GM13977 (cell line): ENCODE data around the gene DNAI7.

Source experiments
- DNase-seq: peaks from one replicate; pipeline ENCODE4 v3.0.0; 2012; ENCODE audit warnings: low spot score
- CTCF ChIP-seq: IDR thresholded peaks from 2 replicates; pipeline ENCODE4 v1.5.1; 2012; ENCODE audit warnings: mild to moderate bottlenecking, control low read depth; ENCODE audit not compliant: insufficient read depth; ENCODE audit errors: extremely low read depth, missing control alignments
- in situ Hi-C: fragments of 300-500 bp; cut with MboI; formaldehyde crosslinking; loops from one replicate; pipeline ENCODE4 v1.12.0; 2022; ENCODE audit warnings: low sequenced_read_pairs, low pct_unique_long_range_greater_than_20kb, mixed read lengths, inconsistent platforms; ENCODE audit not compliant: unreplicated experiment

Gene DNAI7

GRCh38 chr12:25236190-25236589 is 41.2 kb upstream of the DNAI7 start:
- DNase-seq, result no peak
- TF ChIP-seq CTCF, result no peak
- in situ Hi-C loops, result no loop called here

GRCh38 chr12:25213338-25213737 is 18.4 kb upstream of the DNAI7 start:
- TF ChIP-seq CTCF, result no peak
- in situ Hi-C loops, result no loop called here

GRCh38 chr12:25208554-25208953 is 13.6 kb upstream of the DNAI7 start:
- in situ Hi-C loops, result no loop called here
- DNase-seq, result no peak
- no peak for TF ChIP-seq CTCF

More at GRCh38 chr12:25213338-25213737, 18.4 kb upstream of the DNAI7 start:
- DNase-seq, result no peak

- in situ Hi-C loops, result no loop called here
- TF ChIP-seq CTCF, result no peak
- DNase-seq, result no peak
These were observed 12.9 kb upstream of the DNAI7 start for GRCh38 chr12:25207846-25208245.

GRCh38 chr12:25207411-25207810 is 12.5 kb upstream of the DNAI7 start:
- in situ Hi-C loops, result no loop called here
- no peak for TF ChIP-seq CTCF
- no peak for DNase-seq

- DNase-seq, result no peak
- TF ChIP-seq CTCF, result no peak
- in situ Hi-C loops, result no loop called here
These were observed 7.2 kb upstream of the DNAI7 start for GRCh38 chr12:25202137-25202536.

GRCh38 chr12:25200703-25201102 is 5.7 kb upstream of the DNAI7 start:
- no peak for TF ChIP-seq CTCF
- in situ Hi-C loops, result no loop called here
- no peak for DNase-seq
